OCI-LY7 (cell line): ENCODE data around the gene SSNA1. TPM values are rescaled to one million over a fixed set of nuclear protein-coding genes. Genes with fewer than 3 reads are reported as not detected.

Experiments
- BruUV-seq: library from RNA; stranded (reverse); fragments of 400-500 nt; replicated peaks from 2 replicates; lab custom pipeline; 2021; lab: Mats Ljungman, UMichigan
- CTCF ChIA-PET: fragments of 300-600 bp; sonication (Branson Sonifier 250); formaldehyde crosslinking; loops from one replicate; lab custom pipeline; 2022; ENCODE audit warnings: antibody characterized with exemption; ENCODE audit not compliant: unreplicated experiment; lab: Charles Lee
- POLR2A ChIA-PET: fragments of 300-600 bp; sonication (Branson Sonifier 250); formaldehyde crosslinking; loops from one replicate; lab custom pipeline; 2022; ENCODE audit warnings: antibody characterized with exemption; lab: Charles Lee
- DNase-seq: peaks from one replicate; pipeline ENCODE4 v3.0.0-alpha.2; 2015; ENCODE audit warnings: low spot score
- H2AFZ ChIP-seq: fragments of 200-600 bp; sonication (generic), shearing (Covaris generic); 2 replicates; pipeline ENCODE4 v1.6.1; 2014; ENCODE audit warnings: mild to moderate bottlenecking, antibody characterized with exemption, low read length, moderate library complexity
- H3K27ac ChIP-seq: fragments of 200-600 bp; sonication (generic); 2 replicates; pipeline ENCODE4 v1.5.1; 2014; ENCODE audit warnings: mixed run types, low read depth, mild to moderate bottlenecking, moderate library complexity, low read length, inconsistent platforms; ENCODE audit not compliant: poor library complexity, severe bottlenecking
- H3K36me3 ChIP-seq: fragments of 200-600 bp; sonication (generic); 2 replicates; pipeline ENCODE4 v1.6.1; 2014; ENCODE audit warnings: mild to moderate bottlenecking, antibody characterized with exemption, low read length, moderate library complexity, mixed read lengths; ENCODE audit not compliant: insufficient read depth
- H3K4me1 ChIP-seq: fragments of 200-600 bp; sonication (generic); 2 replicates; pipeline ENCODE4 v1.5.1; 2014; ENCODE audit warnings: mild to moderate bottlenecking, low read length; ENCODE audit not compliant: insufficient read depth, poor library complexity, severe bottlenecking
- H3K4me2 ChIP-seq: fragments of 200-600 bp; sonication (generic); 2 replicates; pipeline ENCODE4 v1.6.1; 2014; ENCODE audit warnings: mild to moderate bottlenecking, low read length
- H3K4me3 ChIP-seq: fragments of 200-600 bp; sonication (generic); 2 replicates; pipeline ENCODE4 v1.5.1; 2014; ENCODE audit warnings: mild to moderate bottlenecking, low read depth, low read length; ENCODE audit not compliant: poor library complexity, severe bottlenecking
- H3K79me2 ChIP-seq: fragments of 200-600 bp; sonication (generic); 2 replicates; pipeline ENCODE4 v1.6.1; 2016; ENCODE audit warnings: low read depth, mild to moderate bottlenecking, low read length, moderate library complexity, mixed read lengths; ENCODE audit not compliant: insufficient read depth
- H3K9me2 ChIP-seq: fragments of 200-600 bp; sonication (generic); 2 replicates; pipeline ENCODE4 v1.6.1; 2016; ENCODE audit warnings: mild to moderate bottlenecking, low read length, mixed read lengths; ENCODE audit not compliant: insufficient read depth
- H3K9me3 ChIP-seq: fragments of 200-600 bp; sonication (generic); 2 replicates; pipeline ENCODE4 v1.6.1; 2014; ENCODE audit warnings: mild to moderate bottlenecking, mixed run types, low read length, mixed read lengths
- H4K20me1 ChIP-seq: fragments of 200-600 bp; sonication (generic); 2 replicates; pipeline ENCODE4 v1.6.1; 2014; ENCODE audit warnings: mild to moderate bottlenecking, antibody characterized with exemption, low read length, moderate library complexity, mixed read lengths; ENCODE audit not compliant: insufficient read depth
- CTCF ChIP-seq: fragments of 200-600 bp; sonication (generic); conservative IDR thresholded peaks from 2 replicates; pipeline ENCODE4 v1.5.1; 2014; ENCODE audit warnings: mild to moderate bottlenecking, antibody characterized with exemption, low read length, moderate library complexity, mixed read lengths
- EZH2phosphoT487 ChIP-seq: fragments of 200-600 bp; sonication (generic); IDR thresholded peaks from 2 replicates; pipeline ENCODE4 v1.6.1; 2018; ENCODE audit warnings: low read depth, borderline replicate concordance, mild to moderate bottlenecking, mixed run types, antibody characterized with exemption, low read length, moderate library complexity, mixed read lengths
- intact Hi-C: fragments of 100-400 bp; cut with micrococcal nuclease; formaldehyde crosslinking; loops from one replicate; pipeline ENCODE4 v1.10.0; 2022; ENCODE audit not compliant: unreplicated experiment
- total RNA-seq, 2 experiments: library from RNA; depleted of rRNA in 1 of 2; stranded (reverse); fragments of >200 nt in 1 of 2; shearing (Covaris generic) in 1 of 2; gene quantifications; 2 replicates each; pipeline ENCODE4 v1.2.3, GENCODE V29; 2014 to 2022

Gene SSNA1
- total RNA-seq, 2 experiments from 2014 or later: 71.0 to 111 TPM

GRCh38 chr9:137184881-137185660, 3.4 kb upstream of the SSNA1 start:
- ChIA-PET CTCF (no interaction called here), POLR2A (no interaction called here)
- Histone ChIP-seq H4K20me1 (peaks cover 6% of the 10 kb centered on the region; the same call in 1 of the 2 replicates), H3K27ac (no peak overlapping the region), H3K36me3 (peaks cover 59% of the 10 kb centered on the region), H3K9me3 (no peaks in the 10 kb centered on the region), H2AFZ (no peak overlapping the region), H3K4me3 (no peak overlapping the region), H3K4me1 (peaks cover 20% of the 10 kb centered on the region), H3K79me2 (peaks cover 29% of the 10 kb centered on the region), H3K4me2 (no peak overlapping the region), H3K9me2 (no peaks in the 10 kb centered on the region)
- no TSS peak for BruUV-seq
- TF ChIP-seq EZH2phosphoT487 (no peak), CTCF (no peak)
- intact Hi-C loops: loop anchor here (5.0 kb wide), 1 partner anchor 68 kb away; no protein-coding TSS in a partner anchor
- DNase-seq: no peak

GRCh38 chr9:137185921-137186320, 2.6 kb upstream of the SSNA1 start:
- ChIA-PET POLR2A (no interaction called here), CTCF (no interaction called here)
- H3K9me3 ChIP-seq: no peaks in the 10 kb centered on the region
- intact Hi-C loops: loop anchor here (5.0 kb wide), 1 partner anchor 69 kb away; no protein-coding TSS in a partner anchor
- H3K27ac ChIP-seq: no peak overlapping the region
- H3K9me2 ChIP-seq: no peaks in the 10 kb centered on the region
- H3K4me1 ChIP-seq: peaks cover 27% of the 10 kb centered on the region
- H2AFZ ChIP-seq: no peak overlapping the region
- no peak overlapping the region for H3K4me3 ChIP-seq
- peaks cover 32% of the 10 kb centered on the region for H3K79me2 ChIP-seq
- H3K4me2 ChIP-seq: no peak overlapping the region
- H3K36me3 ChIP-seq: peaks cover 59% of the 10 kb centered on the region
- no TSS peak for BruUV-seq
- no peak for TF ChIP-seq EZH2phosphoT487
- no peak for TF ChIP-seq CTCF
- H4K20me1 ChIP-seq: peaks cover 6% of the 10 kb centered on the region; the same call in 1 of the 2 replicates
- no peak for DNase-seq

- Histone ChIP-seq H4K20me1 (peaks cover 6% of the 10 kb centered on the region; the same call in 1 of the 2 replicates), H3K36me3 (peaks cover 59% of the 10 kb centered on the region), H3K79me2 (peaks cover 32% of the 10 kb centered on the region), H3K9me2 (no peaks in the 10 kb centered on the region), H3K27ac (no peak overlapping the region), H3K4me1 (peaks cover 27% of the 10 kb centered on the region), H3K9me3 (no peaks in the 10 kb centered on the region), H3K4me3 (peak overlapping the region; percentile 94), H2AFZ (no peak overlapping the region), H3K4me2 (peak overlapping the region; percentile 80)
- CTCF ChIA-PET: no interaction called here
- POLR2A ChIA-PET: no interaction called here
- DNase-seq: no peak
- BruUV-seq: no TSS peak
- TF ChIP-seq EZH2phosphoT487 (no peak), CTCF (no peak)
- intact Hi-C loops: loop anchor here (5.0 kb wide), 1 partner anchor 69 kb away; no protein-coding TSS in a partner anchor
Measured at GRCh38 chr9:137186385-137186784, 2.1 kb upstream of the SSNA1 start.
